HepG2 (cell line): ENCODE data around the gene NUDT7. TPM values are rescaled to one million over a fixed set of nuclear protein-coding genes. Genes with fewer than 3 reads are reported as not detected.
A peak's percentile ranks its signal among the peaks of the same experiment; 100 is the strongest.

ENCODE experiments used
- FOSL2 ChIP-seq: sonication (generic); formaldehyde crosslinking; IDR thresholded peaks from 2 replicates; pipeline ENCODE4 v1.4.0; 2020; ENCODE audit warnings: missing genetic modification reagents
- HMGXB3 ChIP-seq: sonication (generic); formaldehyde crosslinking; IDR thresholded peaks from 2 replicates; pipeline ENCODE4 v1.4.0; 2020; ENCODE audit warnings: missing genetic modification reagents, borderline replicate concordance
- HNRNPK ChIP-seq: fragments of 200-400 bp; formaldehyde crosslinking; IDR thresholded peaks from 2 replicates; pipeline ENCODE4 v1.6.1; 2018; ENCODE audit warnings: low read length, low read depth, moderate library complexity, mild to moderate bottlenecking; ENCODE audit not compliant: poor library complexity, severe bottlenecking
- IKZF1 ChIP-seq: fragments of 450-650 bp; IDR thresholded peaks from 2 replicates; pipeline ENCODE4 v1.7.1; 2016
- IRF2 ChIP-seq: IDR thresholded peaks from 2 replicates; pipeline ENCODE4 v1.6.1; 2018; ENCODE audit warnings: missing genetic modification reagents, missing compliant biosample characterization
- NONO ChIP-seq, 2 experiments: fragments of 450-650 bp in 1 of 2; sonication (generic) in 1 of 2; formaldehyde crosslinking in 1 of 2; IDR thresholded peaks in 1 of 2; conservative IDR thresholded peaks in 1 of 2; 2 replicates each; pipeline versions ENCODE4 v1.6.1 to v1.8.0; 2017 to 2022; ENCODE audit warnings: mild to moderate bottlenecking in 1 of 2, missing genetic modification reagents in 1 of 2, moderate library complexity in 1 of 2
- RFX3 ChIP-seq: IDR thresholded peaks from 2 replicates; pipeline ENCODE4 v1.6.1; 2016; ENCODE audit warnings: missing biosample characterization, missing genetic modification reagents
- RNF2 ChIP-seq: fragments of 450-650 bp; conservative IDR thresholded peaks from 2 replicates; pipeline ENCODE4 v1.6.1; 2016; ENCODE audit warnings: low read depth
- SALL2 ChIP-seq: sonication (generic); formaldehyde crosslinking; IDR thresholded peaks from 2 replicates; pipeline ENCODE4 v1.8.1; 2023; ENCODE audit warnings: mild to moderate bottlenecking, missing genetic modification reagents, inconsistent platforms
- SAP130 ChIP-seq: IDR thresholded peaks from 2 replicates; pipeline ENCODE4 v1.6.1; 2016; ENCODE audit warnings: low read depth
- SNAPC2 ChIP-seq: sonication (generic); formaldehyde crosslinking; IDR thresholded peaks from 2 replicates; pipeline ENCODE4 v1.8.1; 2022; ENCODE audit warnings: mild to moderate bottlenecking, missing genetic modification reagents
- SNRNP70 ChIP-seq: fragments of 200-400 bp; formaldehyde crosslinking; IDR thresholded peaks from 2 replicates; pipeline ENCODE4 v1.6.1; 2017; ENCODE audit warnings: mild to moderate bottlenecking, low read depth, low read length, moderate library complexity
- TCF7 ChIP-seq: sonication (generic); IDR thresholded peaks from 2 replicates; pipeline ENCODE4 v1.6.1; 2016; ENCODE audit warnings: antibody characterized with exemption, low read depth
- U2AF1 ChIP-seq: fragments of 200-400 bp; formaldehyde crosslinking; optimal IDR thresholded peaks from 2 replicates; pipeline ENCODE3; 2017; ENCODE audit warnings: mild to moderate bottlenecking, low read depth, low read length
- ZBTB7B ChIP-seq: sonication (generic); formaldehyde crosslinking; IDR thresholded peaks from 2 replicates; pipeline ENCODE4 v1.4.0; 2020; ENCODE audit warnings: missing genetic modification reagents
- ZFX ChIP-seq: sonication (generic); formaldehyde crosslinking; IDR thresholded peaks from 2 replicates; pipeline ENCODE4 v1.4.0; 2020; ENCODE audit warnings: mild to moderate bottlenecking, low read depth, missing genetic modification reagents, moderate library complexity
- ZNF101 ChIP-seq: sonication (generic); formaldehyde crosslinking; IDR thresholded peaks from 2 replicates; pipeline ENCODE4 v1.4.0; 2020; ENCODE audit warnings: mild to moderate bottlenecking, low read depth, missing genetic modification reagents, borderline replicate concordance
- ZNF12 ChIP-seq: sonication (generic); formaldehyde crosslinking; IDR thresholded peaks from 2 replicates; pipeline ENCODE4 v1.5.0; 2020; ENCODE audit warnings: missing genetic modification reagents
- ZNF251 ChIP-seq: sonication (generic); formaldehyde crosslinking; IDR thresholded peaks from 2 replicates; pipeline ENCODE4 v1.9.0; 2021; ENCODE audit warnings: mild to moderate bottlenecking, missing genetic modification reagents
- ZNF354B ChIP-seq: sonication (generic); formaldehyde crosslinking; IDR thresholded peaks from 2 replicates; pipeline ENCODE4 v1.8.0; 2022; ENCODE audit warnings: mild to moderate bottlenecking, missing genetic modification reagents
- ZNF607 ChIP-seq: sonication (generic); formaldehyde crosslinking; IDR thresholded peaks from 2 replicates; pipeline ENCODE4 v1.5.1; 2020; ENCODE audit warnings: missing genetic modification reagents, mild to moderate bottlenecking, borderline replicate concordance
- ZNF775 ChIP-seq: sonication (generic); formaldehyde crosslinking; IDR thresholded peaks from 2 replicates; pipeline ENCODE4 v1.4.0; 2020; ENCODE audit warnings: missing genetic modification reagents, mild to moderate bottlenecking, moderate library complexity, borderline replicate concordance
- ZNF891 ChIP-seq: sonication (generic); formaldehyde crosslinking; IDR thresholded peaks from 2 replicates; pipeline ENCODE4 v1.5.0; 2020; ENCODE audit warnings: mild to moderate bottlenecking, missing genetic modification reagents
- polyA plus RNA-seq, 8 experiments: library from polyadenylated mRNA; depleted of rRNA in 3 of 8; stranded (reverse) in 7 of 8; unstranded in 1 of 8; fragments of >200 nt; fragmentation: Illumina TruSeq in 4 of 8; extraction: Trizol in 4 of 8; gene quantifications; 2 replicates each; pipeline versions ENCODE4 v1.2.1 to v1.2.3, GENCODE V29; 2011 to 2016; ENCODE audit warnings: low read depth in 4 of 8, missing spikeins in 1 of 8, mixed read lengths in 1 of 8; ENCODE audit not compliant: insufficient read depth in 1 of 8
- total RNA-seq, 5 experiments: library from RNA; depleted of rRNA; stranded (reverse); fragments of >200 nt; fragmentation: Illumina TruSeq; extraction: Trizol; gene quantifications; 2 replicates each; pipeline ENCODE4 v1.2.3, GENCODE V29; 2016; ENCODE audit warnings: low read depth in 1 of 5
- TF ChIP-seq, protein P1 (sequence below): sonication (generic); formaldehyde crosslinking; IDR thresholded peaks from 2 replicates; pipeline ENCODE4 v1.4.0; 2020; ENCODE audit warnings: missing genetic modification reagents, borderline replicate concordance

NUDT7 gene
- total and polyA plus RNA-seq, 2 of the 13 experiments (the other 11 are each of a cell fraction or from before 2014, with no cell fraction given), result 14.3 to 23.9 TPM

GRCh38 chr16:77749415-77749814 lies 27.1 kb downstream of the NUDT7 start (continued):
- TF ChIP-seq RNF2, result no peak
- TF ChIP-seq ZNF607, result peak; percentile 72; the same call in 1 of the 2 replicates
- no peak for TF ChIP-seq ZNF891 (CRISPR knock-in tag)
- no peak; the same call in 1 of the 2 replicates for TF ChIP-seq IRF2
- TF ChIP-seq ZNF775 (CRISPR knock-in tag), result no peak
- TF ChIP-seq, protein P1, sequence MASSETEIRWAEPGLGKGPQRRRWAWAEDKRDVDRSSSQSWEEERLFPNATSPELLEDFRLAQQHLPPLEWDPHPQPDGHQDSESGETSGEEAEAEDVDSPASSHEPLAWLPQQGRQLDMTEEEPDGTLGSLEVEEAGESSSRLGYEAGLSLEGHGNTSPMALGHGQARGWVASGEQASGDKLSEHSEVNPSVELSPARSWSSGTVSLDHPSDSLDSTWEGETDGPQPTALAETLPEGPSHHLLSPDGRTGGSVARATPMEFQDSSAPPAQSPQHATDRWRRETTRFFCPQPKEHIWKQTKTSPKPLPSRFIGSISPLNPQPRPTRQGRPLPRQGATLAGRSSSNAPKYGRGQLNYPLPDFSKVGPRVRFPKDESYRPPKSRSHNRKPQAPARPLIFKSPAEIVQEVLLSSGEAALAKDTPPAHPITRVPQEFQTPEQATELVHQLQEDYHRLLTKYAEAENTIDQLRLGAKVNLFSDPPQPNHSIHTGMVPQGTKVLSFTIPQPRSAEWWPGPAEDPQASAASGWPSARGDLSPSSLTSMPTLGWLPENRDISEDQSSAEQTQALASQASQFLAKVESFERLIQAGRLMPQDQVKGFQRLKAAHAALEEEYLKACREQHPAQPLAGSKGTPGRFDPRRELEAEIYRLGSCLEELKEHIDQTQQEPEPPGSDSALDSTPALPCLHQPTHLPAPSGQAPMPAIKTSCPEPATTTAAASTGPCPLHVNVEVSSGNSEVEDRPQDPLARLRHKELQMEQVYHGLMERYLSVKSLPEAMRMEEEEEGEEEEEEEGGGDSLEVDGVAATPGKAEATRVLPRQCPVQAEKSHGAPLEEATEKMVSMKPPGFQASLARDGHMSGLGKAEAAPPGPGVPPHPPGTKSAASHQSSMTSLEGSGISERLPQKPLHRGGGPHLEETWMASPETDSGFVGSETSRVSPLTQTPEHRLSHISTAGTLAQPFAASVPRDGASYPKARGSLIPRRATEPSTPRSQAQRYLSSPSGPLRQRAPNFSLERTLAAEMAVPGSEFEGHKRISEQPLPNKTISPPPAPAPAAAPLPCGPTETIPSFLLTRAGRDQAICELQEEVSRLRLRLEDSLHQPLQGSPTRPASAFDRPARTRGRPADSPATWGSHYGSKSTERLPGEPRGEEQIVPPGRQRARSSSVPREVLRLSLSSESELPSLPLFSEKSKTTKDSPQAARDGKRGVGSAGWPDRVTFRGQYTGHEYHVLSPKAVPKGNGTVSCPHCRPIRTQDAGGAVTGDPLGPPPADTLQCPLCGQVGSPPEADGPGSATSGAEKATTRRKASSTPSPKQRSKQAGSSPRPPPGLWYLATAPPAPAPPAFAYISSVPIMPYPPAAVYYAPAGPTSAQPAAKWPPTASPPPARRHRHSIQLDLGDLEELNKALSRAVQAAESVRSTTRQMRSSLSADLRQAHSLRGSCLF (CRISPR knock-in tag), result no peak
- TF ChIP-seq ZNF251 (CRISPR knock-in tag), result no peak
- no peak for TF ChIP-seq HMGXB3 (CRISPR knock-in tag)
- TF ChIP-seq TCF7, result peak; percentile 59; the same call in 1 of the 2 replicates
- TF ChIP-seq SNAPC2, result no peak
- TF ChIP-seq IKZF1, result no peak
- TF ChIP-seq SNRNP70, result no peak
- TF ChIP-seq U2AF1, result no peak
- TF ChIP-seq ZNF101 (CRISPR knock-in tag), result no peak
- no peak for TF ChIP-seq ZNF354B
- TF ChIP-seq ZFX (CRISPR knock-in tag), result 0 out of 2 replicates have a peak, but pooled peaks have one; percentile 22
- TF ChIP-seq FOSL2, result no peak
- TF ChIP-seq ZNF12 (CRISPR knock-in tag), result no peak
- TF ChIP-seq SALL2 (CRISPR knock-in tag), result no peak
- no peak for TF ChIP-seq HNRNPK
- no peak for TF ChIP-seq RFX3
- TF ChIP-seq NONO (IDR thresholded peaks at IDR 0.05), result no peak
- TF ChIP-seq NONO (CRISPR knock-in tag; conservative IDR thresholded peaks at IDR 0.05), result peak; percentile 64
- 0 out of 2 replicates have a peak, but pooled peaks have one; percentile 47 for TF ChIP-seq ZBTB7B
- TF ChIP-seq SAP130 (CRISPR knock-in tag), result peak; percentile 36; the same call in 1 of the 2 replicates
